ENCODE measurements around the gene ZNF280C.
"Not testable (repeated sequence)": the region's sequence is repeated elsewhere in the genome, so short reads cannot be mapped to it uniquely, and the experiment has no call there.

ZNF280C gene

DNA sequence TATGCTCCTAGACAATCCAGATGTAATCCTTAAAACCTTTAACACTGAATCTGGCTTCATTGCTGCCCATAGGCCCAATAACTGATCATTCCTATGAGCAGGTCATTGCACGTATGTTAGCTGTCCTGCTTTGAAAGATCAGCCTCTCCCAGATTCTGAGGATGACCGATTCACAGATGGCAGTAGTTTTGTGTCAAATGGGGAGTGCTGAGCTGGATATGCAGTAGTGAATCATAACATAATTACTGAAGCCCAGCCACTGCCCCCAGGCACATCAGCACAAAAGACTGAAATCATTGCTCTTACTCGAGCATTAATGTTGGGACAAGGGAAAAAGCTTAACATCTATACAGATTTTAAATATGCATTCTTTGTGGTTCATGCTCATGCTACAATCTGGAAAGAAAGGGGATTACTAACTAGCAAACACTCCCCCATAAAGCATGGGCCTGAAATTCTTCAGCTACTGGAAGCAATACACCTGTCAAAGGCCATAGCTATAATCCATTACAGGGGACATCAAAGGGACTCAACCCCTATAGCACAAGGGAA, 16.4 kb upstream of the ZNF280C start:
- ChIA-PET CTCF (no interaction called here), POLR2A (ENCODE audit: low non-redundant PET) (no interaction called here)
- TF ChIP-seq, protein P1, sequence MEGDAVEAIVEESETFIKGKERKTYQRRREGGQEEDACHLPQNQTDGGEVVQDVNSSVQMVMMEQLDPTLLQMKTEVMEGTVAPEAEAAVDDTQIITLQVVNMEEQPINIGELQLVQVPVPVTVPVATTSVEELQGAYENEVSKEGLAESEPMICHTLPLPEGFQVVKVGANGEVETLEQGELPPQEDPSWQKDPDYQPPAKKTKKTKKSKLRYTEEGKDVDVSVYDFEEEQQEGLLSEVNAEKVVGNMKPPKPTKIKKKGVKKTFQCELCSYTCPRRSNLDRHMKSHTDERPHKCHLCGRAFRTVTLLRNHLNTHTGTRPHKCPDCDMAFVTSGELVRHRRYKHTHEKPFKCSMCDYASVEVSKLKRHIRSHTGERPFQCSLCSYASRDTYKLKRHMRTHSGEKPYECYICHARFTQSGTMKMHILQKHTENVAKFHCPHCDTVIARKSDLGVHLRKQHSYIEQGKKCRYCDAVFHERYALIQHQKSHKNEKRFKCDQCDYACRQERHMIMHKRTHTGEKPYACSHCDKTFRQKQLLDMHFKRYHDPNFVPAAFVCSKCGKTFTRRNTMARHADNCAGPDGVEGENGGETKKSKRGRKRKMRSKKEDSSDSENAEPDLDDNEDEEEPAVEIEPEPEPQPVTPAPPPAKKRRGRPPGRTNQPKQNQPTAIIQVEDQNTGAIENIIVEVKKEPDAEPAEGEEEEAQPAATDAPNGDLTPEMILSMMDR (conservative IDR thresholded peaks at IDR 0.05; ENCODE audit: low read depth) = no peak
- no peak overlapping the region for H3K27ac ChIP-seq
- DNase-seq (ENCODE audit: low spot score) = no peak

DNA sequence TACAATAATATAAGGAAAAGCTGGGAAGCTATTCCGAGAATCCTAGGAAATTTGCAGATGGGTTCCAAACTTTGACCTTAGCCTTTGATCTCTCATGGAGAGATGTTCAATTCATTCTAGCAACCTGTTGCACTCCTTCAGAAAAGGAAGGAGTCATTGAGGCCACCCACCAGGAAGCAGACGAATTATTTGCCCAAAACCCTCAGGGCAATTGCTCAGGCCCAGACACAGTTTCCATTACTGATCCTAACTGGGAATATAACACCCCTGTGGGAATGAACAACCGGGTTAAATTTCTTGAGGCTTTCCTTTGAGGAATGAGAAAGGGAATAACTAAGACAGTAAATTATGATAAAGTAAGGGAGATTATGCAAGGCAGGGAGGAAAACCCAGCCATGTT, 13.5 kb upstream of the ZNF280C start:
- POLR2A ChIA-PET (ENCODE audit: low non-redundant PET) = no interaction called here

DNA sequence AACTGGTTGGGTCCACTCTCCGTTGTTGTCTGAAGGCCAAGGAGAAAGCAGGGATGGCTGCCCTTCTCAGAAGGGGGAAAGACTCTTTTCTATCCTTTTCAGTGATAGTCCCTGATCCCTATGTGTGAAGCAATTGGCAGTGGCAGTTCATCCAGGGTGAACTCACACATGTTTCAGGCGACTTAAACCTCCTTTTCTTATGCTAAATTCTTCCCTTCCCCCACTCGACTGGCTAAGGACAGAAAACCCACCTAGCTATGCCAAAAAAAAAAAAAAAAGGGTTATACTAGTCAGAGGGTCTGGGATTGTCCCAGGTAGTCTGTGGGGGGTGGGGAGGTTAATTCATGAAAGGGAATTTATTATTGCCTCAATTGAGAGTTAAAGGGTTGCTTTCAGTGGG, 12.2 kb upstream of the ZNF280C start:
- DNase-seq (ENCODE audit: low spot score) = no peak
- TF ChIP-seq, protein P1 (conservative IDR thresholded peaks at IDR 0.05; ENCODE audit: low read depth) = no peak
- H3K27ac ChIP-seq = no peak overlapping the region
- ChIA-PET CTCF (interaction anchor here (0.6 kb wide), 1 partner anchor 17 kb away, joined by 3 read pairs; no protein-coding TSS in a partner anchor), POLR2A (ENCODE audit: low non-redundant PET) (no interaction called here)

More for the DNA sequence above, 13.5 kb upstream of the ZNF280C start:
- no peak for DNase-seq (ENCODE audit: low spot score)
- TF ChIP-seq, protein P1 (conservative IDR thresholded peaks at IDR 0.05; ENCODE audit: low read depth) = no peak
- no peak overlapping the region for H3K27ac ChIP-seq
- CTCF ChIA-PET = no interaction called here

DNA sequence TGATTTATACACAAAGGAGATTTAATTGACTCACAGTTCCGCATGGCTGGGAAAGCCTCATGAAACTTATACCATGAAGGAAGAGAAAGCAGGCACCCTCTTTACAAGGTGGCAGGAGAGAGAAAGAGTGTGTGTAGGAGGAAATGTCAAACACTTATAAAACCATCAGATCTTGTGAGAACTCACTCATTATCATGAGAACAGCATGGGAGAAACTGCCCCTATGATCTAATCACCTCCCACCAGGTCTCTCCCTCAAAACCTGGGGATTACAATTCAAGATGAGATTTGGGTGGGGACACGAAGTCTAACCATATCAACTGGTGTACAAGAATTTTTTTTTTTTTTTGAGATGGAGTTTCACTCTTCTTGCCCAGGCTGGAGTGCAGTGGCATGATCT, 3.6 kb upstream of the ZNF280C start:
- H3K27ac ChIP-seq; POLR2A ChIA-PET (ENCODE audit: low non-redundant PET); DNase-seq (ENCODE audit: low spot score); CTCF ChIA-PET: not testable (repeated sequence)

DNA sequence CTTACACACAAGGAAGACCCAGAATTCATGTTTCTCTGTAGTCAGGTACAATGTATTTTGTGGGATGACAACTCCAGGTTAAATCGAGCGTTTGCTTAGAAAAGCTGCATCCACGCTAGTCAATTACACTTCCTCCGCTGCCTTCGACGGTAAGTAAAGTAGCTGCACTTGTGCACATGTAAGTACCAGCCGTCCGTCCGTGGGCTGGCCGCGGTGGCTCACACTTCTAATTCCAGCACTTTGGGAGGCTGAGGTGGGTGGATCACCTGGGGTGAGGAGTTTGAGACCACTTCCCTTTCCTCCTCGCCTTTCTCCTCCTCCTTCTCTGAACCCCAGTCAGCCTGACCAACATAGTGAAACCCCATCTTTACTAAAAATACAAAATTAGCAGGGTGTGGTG, 692 bp upstream of the ZNF280C start:
- DNase-seq (ENCODE audit: low spot score); CTCF ChIA-PET; H3K27ac ChIP-seq: not testable (repeated sequence)
- POLR2A ChIA-PET (ENCODE audit: low non-redundant PET) = interaction anchor here (0.7 kb wide), 1 partner anchor 14 kb away, joined by 3 read pairs; no protein-coding TSS in a partner anchor

DNA sequence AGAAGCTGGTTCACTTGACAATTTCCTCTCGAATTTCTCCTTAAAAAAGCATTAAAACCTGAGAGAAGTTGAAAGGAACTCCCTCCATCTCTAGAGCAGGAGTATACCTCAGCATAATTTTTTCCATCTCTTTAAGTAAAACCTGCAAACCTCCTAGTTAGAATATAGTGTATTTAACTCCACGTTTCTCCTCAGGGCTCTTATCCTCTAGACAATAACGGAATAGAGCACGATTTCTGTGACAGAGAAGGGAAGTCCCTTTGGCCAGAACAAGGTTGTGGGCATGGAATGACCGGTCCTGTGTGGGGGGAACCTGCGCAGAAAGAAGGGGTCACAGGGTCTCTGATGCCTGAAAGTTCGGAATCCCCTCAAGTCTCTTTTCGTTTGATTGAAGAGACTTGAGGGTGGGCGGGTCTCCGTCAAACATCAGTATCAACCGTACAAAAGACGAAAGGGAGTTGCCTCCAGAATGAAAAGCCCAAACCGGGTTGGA, 697 bp downstream of the ZNF280C start:
- CTCF ChIA-PET = interaction anchor here (0.8 to 1.1 kb wide), 2 partner anchors 11 to 63 kb away, joined by 4 to 6 read pairs; no protein-coding TSS in a partner anchor
- H3K27ac ChIP-seq = peak overlapping the region; percentile 84
- TF ChIP-seq, protein P1 (conservative IDR thresholded peaks at IDR 0.05; ENCODE audit: low read depth) = no peak
- POLR2A ChIA-PET (ENCODE audit: low non-redundant PET) = no interaction called here
- DNase-seq (ENCODE audit: low spot score) = no peak

DNA sequence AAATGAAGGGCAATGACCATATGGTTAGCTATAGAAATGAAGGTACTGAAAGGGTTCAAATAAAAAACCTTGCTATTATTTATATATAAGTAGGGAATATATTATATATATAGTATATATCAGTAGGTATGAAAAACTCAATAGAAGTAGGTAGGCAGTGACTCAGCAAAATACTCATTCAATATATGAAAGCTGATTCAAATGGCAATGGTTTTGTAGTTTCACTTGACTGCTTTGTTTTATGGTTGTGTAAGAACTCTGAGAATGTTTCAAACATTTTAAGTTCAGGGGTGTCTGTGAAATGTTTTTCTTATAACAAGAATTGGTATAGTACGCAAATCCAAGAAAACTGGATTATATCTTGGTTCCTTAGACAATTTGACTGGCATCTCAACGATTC, 4.1 kb downstream of the ZNF280C start:
- DNase-seq (ENCODE audit: low spot score) = no peak
- CTCF ChIA-PET = no interaction called here
- H3K27ac ChIP-seq = no peak overlapping the region
- POLR2A ChIA-PET (ENCODE audit: low non-redundant PET) = no interaction called here
- TF ChIP-seq, protein P1 (conservative IDR thresholded peaks at IDR 0.05; ENCODE audit: low read depth) = no peak

DNA sequence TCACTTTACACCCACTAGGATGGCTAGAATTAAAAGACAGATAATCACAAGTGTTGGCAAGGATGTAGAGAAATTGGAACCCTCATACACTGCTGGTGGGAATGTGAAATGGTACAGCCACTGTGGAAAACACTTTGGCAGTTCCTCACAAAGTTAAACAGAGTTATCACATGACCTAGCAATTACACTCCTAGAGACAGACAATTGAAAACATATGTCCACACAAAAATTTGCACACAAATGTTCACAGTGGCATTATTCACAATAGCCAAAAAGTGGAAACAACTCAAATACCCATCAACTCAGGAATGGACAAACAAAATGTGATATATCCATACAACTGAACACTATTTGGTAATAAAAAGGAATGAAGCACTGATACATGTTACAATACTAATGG, 5.7 kb downstream of the ZNF280C start:
- ChIA-PET CTCF (no interaction called here), POLR2A (ENCODE audit: low non-redundant PET) (no interaction called here)
- TF ChIP-seq, protein P1 (conservative IDR thresholded peaks at IDR 0.05; ENCODE audit: low read depth) = no peak
- DNase-seq (ENCODE audit: low spot score) = no peak
- no peak overlapping the region for H3K27ac ChIP-seq
